GM12891 (cell line): ENCODE data around the gene SMCO4.

Experiments used
- PAX5 ChIP-seq: IDR thresholded peaks from 2 replicates; pipeline ENCODE4 v1.6.1; 2011; ENCODE audit warnings: low read length, moderate library complexity, mild to moderate bottlenecking; ENCODE audit not compliant: insufficient read depth, severe bottlenecking
- POLR2A ChIP-seq: IDR thresholded peaks from 2 replicates; pipeline ENCODE4 v1.6.1; 2011; ENCODE audit warnings: low read depth, low read length, control low read depth
- TAF1 ChIP-seq: IDR thresholded peaks from 2 replicates; pipeline ENCODE4 v1.6.1; 2011; ENCODE audit warnings: low read depth, low read length, control low read depth

GRCh38 chr11:93497596-93497995 lies 45.6 kb downstream of the SMCO4 start:
- TF ChIP-seq PAX5 (no peak), POLR2A (no peak), TAF1 (no peak)
